NCI-H748 treated with DMSO at 0.1 percent for 48 hours (cell line): ENCODE results near the gene RGL1.

Experiments used
- DNase-seq: peaks from one replicate; lab custom pipeline; 2025; lab: John Stamatoyannopoulos, UW

Gene RGL1

GRCh38 chr1:183918589-183918988, 113.7 kb downstream of the RGL1 start:
- no peak for DNase-seq

DNA sequence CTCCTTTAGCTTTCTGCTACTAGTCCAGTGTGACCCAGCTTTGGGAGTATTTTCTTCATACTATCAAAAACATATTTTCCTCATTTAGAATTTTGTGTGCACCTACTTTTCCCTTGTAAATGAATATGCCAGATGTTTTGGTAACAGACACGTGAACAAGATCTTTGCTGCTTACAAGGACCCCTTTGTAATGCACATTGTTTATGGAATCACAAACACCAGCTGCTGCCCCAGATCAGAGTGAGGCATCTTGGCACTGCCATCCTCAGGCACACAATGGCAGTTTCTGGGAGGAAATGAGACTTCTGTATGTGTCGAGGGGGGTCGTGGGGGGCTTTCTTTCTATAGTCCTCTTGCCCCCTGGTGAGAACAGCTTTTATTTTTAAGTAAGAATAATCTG, 115.7 kb downstream of the RGL1 start:
- no peak for DNase-seq

GRCh38 chr1:183922197-183922596, 117.3 kb downstream of the RGL1 start:
- DNase-seq, result no peak

GRCh38 chr1:183925947-183926346, 121.0 kb downstream of the RGL1 start:
- no peak for DNase-seq

- no peak for DNase-seq
Measured at GRCh38 chr1:183926983-183927382, 122.1 kb downstream of the RGL1 start.

DNA sequence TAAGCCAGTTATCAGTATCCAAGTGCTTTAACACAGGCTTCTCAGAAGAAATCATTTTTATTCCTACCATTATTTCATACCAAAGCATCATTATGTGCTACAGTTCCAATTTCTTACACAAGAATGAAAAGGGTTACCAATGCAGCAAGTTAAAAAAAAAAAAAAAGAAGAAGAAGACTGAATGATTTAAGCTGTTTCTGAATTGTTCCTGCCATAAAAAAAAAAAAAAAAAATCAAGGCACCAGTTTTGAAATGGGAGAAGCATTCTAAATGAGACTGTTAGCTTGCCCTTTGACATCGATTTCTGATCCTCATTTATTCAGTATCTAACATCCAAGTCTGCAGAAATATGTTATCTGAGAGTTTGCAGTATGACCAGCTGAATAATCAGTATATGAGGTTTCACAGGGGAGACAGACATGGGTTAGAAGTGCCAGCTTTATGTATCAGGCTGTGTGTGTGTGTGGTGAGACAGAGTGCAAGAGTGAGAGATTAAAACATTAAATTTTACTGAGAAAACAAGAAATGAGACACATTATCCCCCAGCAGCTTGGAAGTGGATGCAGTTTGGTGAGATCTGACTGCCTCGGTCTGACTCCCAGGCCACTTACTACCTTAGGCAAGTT, 126.8 kb downstream of the RGL1 start:
- no peak for DNase-seq

- DNase-seq, result no peak
Measured at GRCh38 chr1:183932412-183932811, 127.5 kb downstream of the RGL1 start.

- DNase-seq, result no peak
Measured at GRCh38 chr1:183933528-183934179, 128.7 kb downstream of the RGL1 start.

DNA sequence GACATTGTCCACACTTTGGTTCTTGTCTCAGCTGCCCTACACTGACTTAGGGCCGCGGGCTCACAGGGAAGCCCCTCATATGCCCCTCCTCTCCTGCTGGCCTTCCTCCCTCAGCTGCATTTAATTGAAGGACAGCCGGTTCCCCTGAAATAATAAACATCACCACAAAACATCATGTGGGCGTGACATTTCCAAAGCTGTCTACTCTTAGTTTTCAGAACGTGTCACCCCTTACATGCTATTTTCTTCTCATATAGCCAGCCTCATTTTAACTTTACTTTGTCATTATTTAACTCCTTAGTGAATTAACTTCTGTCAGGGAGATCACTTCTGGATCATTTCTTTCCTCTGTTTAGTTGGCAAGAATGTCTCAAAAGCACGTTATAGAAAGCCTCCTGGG, 129.4 kb downstream of the RGL1 start:
- DNase-seq, result no peak

GRCh38 chr1:183936009-183936408, 131.1 kb downstream of the RGL1 start:
- no peak for DNase-seq

- DNase-seq, result no peak
Measured at GRCh38 chr1:183936791-183937190, 131.9 kb downstream of the RGL1 start.

- DNase-seq, result no peak
Measured at GRCh38 chr1:183937611-183938010, 132.7 kb downstream of the RGL1 start.

- DNase-seq, result no peak
Measured at GRCh38 chr1:183941001-183941400, 136.1 kb downstream of the RGL1 start.

DNA sequence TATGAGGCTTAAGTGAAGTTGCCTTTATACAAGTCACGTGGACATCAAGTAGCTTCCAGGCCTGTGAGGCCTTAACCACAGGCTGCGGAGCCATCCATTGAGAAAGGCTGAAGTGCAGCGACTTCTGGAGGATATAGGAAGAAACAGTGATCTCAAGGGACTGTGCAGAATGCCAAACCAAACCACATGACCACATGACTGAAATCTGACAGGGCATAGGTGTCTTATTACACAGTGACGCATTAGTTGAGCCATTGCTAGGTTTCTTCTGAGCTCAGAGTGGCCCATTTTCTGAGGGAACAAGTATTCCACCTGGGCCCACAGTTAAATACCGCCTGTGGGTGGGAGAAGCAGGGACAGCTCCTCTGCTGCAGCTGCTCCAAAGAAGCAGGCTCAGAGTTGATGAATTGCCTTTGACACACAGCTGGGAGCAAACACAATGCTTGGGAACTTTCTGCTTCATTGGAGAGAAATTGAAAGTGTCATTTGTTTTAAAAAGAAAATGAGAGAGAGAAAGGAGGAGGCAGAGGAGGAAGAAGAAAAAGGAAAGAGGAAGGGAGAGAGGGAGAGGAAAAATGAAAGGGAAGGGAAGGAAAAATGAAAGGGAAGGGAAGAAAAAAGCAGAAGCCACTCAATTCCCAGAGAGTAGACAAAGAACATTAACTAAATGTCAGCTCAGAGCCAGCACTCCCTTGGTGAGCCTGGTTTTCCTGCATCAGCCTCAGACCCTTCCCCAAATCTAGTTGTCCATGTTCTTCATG, 138.2 kb downstream of the RGL1 start:
- DNase-seq, result no peak

DNA sequence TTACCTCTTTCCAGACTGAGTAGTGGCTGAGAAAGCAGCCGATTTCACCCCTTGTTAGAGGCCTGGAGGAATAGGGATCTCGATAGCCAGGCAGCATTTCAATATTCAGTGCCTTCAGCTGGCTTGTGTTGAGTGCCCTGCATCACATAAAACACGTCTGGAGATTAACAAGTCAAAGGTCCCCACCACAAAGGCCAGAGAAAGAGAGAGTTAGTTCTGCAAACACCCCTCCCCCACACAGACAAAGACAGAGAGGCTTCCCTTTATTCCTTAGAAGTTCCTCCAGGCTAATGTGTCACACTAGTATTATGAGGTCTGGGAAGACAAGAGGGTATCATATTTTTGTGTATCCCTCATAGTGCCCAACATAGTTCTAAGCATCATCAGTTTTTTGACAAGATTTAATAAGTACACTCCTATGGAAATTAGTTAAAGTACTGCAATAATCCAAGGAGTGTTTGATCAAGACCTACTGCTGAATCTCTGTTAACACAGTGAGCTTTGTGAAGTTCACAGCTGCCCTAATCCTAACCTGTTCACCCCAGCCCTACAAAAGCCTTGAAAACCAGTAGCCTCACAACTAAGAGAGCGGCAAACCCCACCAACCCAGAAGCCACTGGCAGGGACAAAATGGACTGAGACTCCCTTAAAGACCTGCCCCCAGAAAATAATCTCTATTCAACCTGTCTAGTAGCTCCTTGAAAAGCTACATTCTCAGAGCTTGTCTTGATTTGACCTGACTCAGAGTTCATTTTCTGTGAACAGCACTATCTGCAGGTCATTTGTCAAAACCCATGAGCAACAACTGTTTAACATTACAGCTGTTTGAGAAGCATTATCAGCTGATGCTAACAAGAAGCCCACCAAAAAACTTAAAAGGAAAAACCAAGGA, 140.8 kb downstream of the RGL1 start:
- DNase-seq, result no peak

GRCh38 chr1:183946320-183946613, 141.3 kb downstream of the RGL1 start:
- DNase-seq, result no peak

GRCh38 chr1:183947988-183948387, 143.1 kb downstream of the RGL1 start:
- no peak for DNase-seq

- DNase-seq, result no peak
Measured at GRCh38 chr1:183952101-183952500, 147.2 kb downstream of the RGL1 start.

DNA sequence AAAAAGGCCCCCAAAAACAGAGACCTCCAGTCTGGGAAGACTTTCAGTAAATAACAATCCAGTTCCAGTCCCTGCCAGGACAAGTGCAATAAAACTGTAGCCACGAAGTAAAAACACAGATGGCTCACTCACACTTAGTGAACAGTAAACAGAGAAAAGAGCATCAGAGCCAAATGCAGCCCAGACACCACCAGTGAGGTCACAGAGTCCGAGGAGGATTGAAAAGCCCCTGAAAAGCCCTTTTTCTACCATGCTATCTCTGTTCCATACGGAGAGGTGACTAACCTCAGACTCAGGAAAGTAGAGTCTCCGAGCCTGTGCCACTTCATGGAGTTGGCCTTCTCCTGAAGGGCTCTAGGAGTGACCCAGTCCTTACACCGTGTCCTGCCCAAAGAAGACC, 148.1 kb downstream of the RGL1 start:
- DNase-seq, result no peak

DNA sequence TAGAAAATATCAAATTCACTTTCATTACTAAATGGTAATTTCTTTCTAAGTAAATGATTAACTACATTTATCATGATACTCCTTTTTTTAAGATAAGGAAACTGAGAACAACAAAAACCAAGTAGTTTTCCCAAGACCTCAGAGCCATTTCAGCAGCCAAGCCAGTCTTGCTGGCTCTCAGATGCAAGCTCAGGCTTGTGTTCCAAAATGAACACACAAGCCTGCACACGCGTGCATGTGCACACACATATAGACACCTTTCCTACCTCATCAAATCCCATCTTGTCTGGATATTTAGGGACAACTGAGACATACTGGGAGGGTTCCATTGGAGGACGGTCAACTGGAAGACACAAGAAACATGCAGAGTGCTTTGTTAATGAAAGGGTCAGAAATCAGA, 149.6 kb downstream of the RGL1 start:
- no peak for DNase-seq

DNA sequence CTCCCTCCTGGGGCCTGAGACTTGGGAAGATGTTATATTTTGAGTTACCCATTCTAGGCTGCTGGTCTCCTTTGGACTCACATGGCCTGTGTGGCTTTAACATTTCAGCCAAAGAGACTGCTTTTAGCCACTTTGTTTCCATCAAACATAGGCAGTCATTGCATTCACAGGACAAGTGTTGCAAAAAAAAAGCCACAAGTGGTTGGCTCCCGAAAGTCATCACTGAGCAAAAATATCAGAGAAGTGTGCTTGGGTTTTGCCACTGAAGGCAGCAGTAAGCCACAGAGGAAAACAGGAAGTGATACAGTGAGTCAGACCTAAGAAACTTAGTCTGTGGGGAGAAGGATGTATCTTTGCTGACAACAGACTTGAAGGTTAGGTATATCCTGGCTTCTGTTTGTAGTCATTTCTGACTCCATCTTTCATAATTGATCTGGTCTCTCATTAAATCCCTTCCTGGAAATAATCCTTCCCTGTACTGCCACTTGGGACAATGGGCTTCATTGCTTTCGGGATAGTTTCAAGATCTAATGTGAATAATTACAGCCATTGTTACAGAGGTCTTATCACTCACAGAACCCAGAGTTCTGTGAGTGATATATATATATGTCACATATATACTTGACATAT, 151.8 kb downstream of the RGL1 start:
- DNase-seq, result no peak

DNA sequence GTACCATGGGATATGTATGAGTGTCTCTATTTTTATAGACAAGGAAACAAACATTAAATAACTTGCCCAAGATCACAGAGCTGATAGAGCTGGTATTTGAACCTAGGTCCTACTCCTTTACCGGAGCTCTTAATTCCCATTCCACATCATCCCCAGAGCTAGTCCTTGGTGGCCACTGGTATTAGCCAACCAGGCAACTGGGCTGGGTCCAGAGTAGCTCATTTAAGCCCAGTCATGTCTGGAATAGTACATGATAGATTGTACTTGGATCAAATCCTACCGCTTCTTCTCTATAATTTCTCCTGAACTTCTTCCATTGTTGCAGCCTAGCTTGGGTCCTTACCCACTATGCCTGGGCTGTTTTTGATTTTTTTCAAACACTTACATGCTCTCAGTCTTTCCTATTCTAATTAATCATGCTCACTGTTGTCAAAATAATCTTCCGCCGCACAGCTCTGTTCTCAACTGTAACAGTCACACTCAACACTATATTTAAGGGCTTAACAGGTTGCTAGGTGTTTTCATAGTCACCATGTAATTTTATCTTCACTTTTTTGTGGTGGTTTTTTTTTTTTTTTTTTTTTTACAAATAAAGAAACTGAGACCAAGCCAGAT, 152.4 kb downstream of the RGL1 start:
- DNase-seq, result no peak
